CD4-positive, alpha-beta T cell treated with Interleukin-17A for 1 hour (primary cell): ENCODE results near the gene C10orf71.

Source experiments
- DNase-seq: peaks from one replicate; pipeline ENCODE4 v3.0.0-alpha.2; 2020

The C10orf71 gene

GRCh38 chr10:49298983-49299815, at the start of gene C10orf71:
C10orf71 (plus strand) TSS chr10:49299170; CDS start chr10:49322546, 23,376 bp downstream.
- no peak for DNase-seq

GRCh38 chr10:49252313-49253034, 46.5 kb upstream of the C10orf71 start:
- DNase-seq, result no peak

- DNase-seq, result no peak
Measured at GRCh38 chr10:49253340-49253906, 45.5 kb upstream of the C10orf71 start.

- no peak for DNase-seq
Measured at GRCh38 chr10:49254150-49254549, 44.8 kb upstream of the C10orf71 start.

GRCh38 chr10:49254556-49255318, 44.2 kb upstream of the C10orf71 start:
- DNase-seq, result peak; percentile 67

GRCh38 chr10:49255883-49256282, 43.1 kb upstream of the C10orf71 start:
- DNase-seq, result no peak

GRCh38 chr10:49257154-49257553, 41.8 kb upstream of the C10orf71 start:
- no peak for DNase-seq

- DNase-seq, result no peak
Measured at GRCh38 chr10:49257626-49258349, 41.2 kb upstream of the C10orf71 start.

- DNase-seq, result no peak
Measured at GRCh38 chr10:49258350-49258683, 40.7 kb upstream of the C10orf71 start.

- DNase-seq, result no peak
Measured at GRCh38 chr10:49260644-49261296, 38.2 kb upstream of the C10orf71 start.

- no peak for DNase-seq
Measured at GRCh38 chr10:49263591-49263990, 35.4 kb upstream of the C10orf71 start.

- no peak for DNase-seq
Measured at GRCh38 chr10:49264177-49264677, 34.7 kb upstream of the C10orf71 start.

- DNase-seq, result no peak
Measured at GRCh38 chr10:49265885-49266284, 33.1 kb upstream of the C10orf71 start.

- DNase-seq, result no peak
Measured at GRCh38 chr10:49268185-49268584, 30.8 kb upstream of the C10orf71 start.

- no peak for DNase-seq
Measured at GRCh38 chr10:49269523-49269922, 29.4 kb upstream of the C10orf71 start.

GRCh38 chr10:49270565-49270964, 28.4 kb upstream of the C10orf71 start:
- DNase-seq, result no peak

- DNase-seq, result no peak
Measured at GRCh38 chr10:49271346-49271745, 27.6 kb upstream of the C10orf71 start.

- DNase-seq, result no peak
Measured at GRCh38 chr10:49272251-49273081, 26.5 kb upstream of the C10orf71 start.

- no peak for DNase-seq
Measured at GRCh38 chr10:49273082-49273465, 25.9 kb upstream of the C10orf71 start.

- no peak for DNase-seq
Measured at GRCh38 chr10:49273626-49274025, 25.3 kb upstream of the C10orf71 start.

- DNase-seq, result no peak
Measured at GRCh38 chr10:49274886-49275285, 24.1 kb upstream of the C10orf71 start.
